CD8-positive, alpha-beta memory T cell (primary cell): Measurements from ENCODE around the gene ZFC3H1. TPM values are rescaled to one million over a fixed set of nuclear protein-coding genes. Genes with fewer than 3 reads are reported as not detected.
"Not testable (repeated sequence)": the region's sequence is repeated elsewhere in the genome, so short reads cannot be mapped to it uniquely, and the experiment has no call there.

Source experiments
- CTCF ChIA-PET: fragments of 350-600 bp; sonication (Branson Sonifier 250); formaldehyde crosslinking; loops from one replicate; lab custom pipeline; 2021; ENCODE audit warnings: antibody characterized with exemption; lab: Charles Lee
- POLR2A ChIA-PET: fragments of 350-600 bp; sonication (Branson Sonifier 250); formaldehyde crosslinking; loops from one replicate; lab custom pipeline; 2021; ENCODE audit warnings: antibody characterized with exemption; lab: Charles Lee
- DNase-seq, 5 donors: peaks; one replicate each; pipeline versions ENCODE4 v3.0.0 to v3.0.0-alpha.2; 2020 to 2022; ENCODE audit warnings: mixed read lengths in 1 of 5
- H3K27ac ChIP-seq: one replicate; pipeline ENCODE4 v1.7.0; 2013; ENCODE audit warnings: low read depth, mild to moderate bottlenecking, low read length, moderate library complexity
- H3K27me3 ChIP-seq: 2 replicates; pipeline ENCODE4 v1.7.0; 2013; ENCODE audit warnings: low read length, mild to moderate bottlenecking; ENCODE audit not compliant: insufficient read depth, poor library complexity, severe bottlenecking
- H3K36me3 ChIP-seq: 2 replicates; pipeline ENCODE4 v1.7.0; 2013; ENCODE audit warnings: mild to moderate bottlenecking, low read length, moderate library complexity; ENCODE audit not compliant: insufficient read depth
- H3K4me1 ChIP-seq: 2 replicates; pipeline ENCODE4 v1.7.0; 2013; ENCODE audit warnings: mild to moderate bottlenecking, low read length, moderate library complexity; ENCODE audit not compliant: insufficient read depth
- H3K4me3 ChIP-seq: 2 replicates; pipeline ENCODE4 v1.7.0; 2013; ENCODE audit warnings: mild to moderate bottlenecking, low read length
- H3K9me3 ChIP-seq: 2 replicates; pipeline ENCODE4 v1.7.0; 2013; ENCODE audit warnings: mild to moderate bottlenecking, low read length
- H3K27ac Mint-ChIP-seq, 8 donors: one replicate each; pipeline ENCODE4 v1.8.0; 2020 to 2021; ENCODE audit warnings: mixed read lengths in 8 of 8, mild to moderate bottlenecking in 6 of 8, inconsistent platforms in 3 of 8, moderate library complexity in 3 of 8
- H3K27me3 Mint-ChIP-seq, 2 donors: one replicate each; pipeline ENCODE4 v1.8.0; 2020 to 2021; ENCODE audit warnings: mixed read lengths in 2 of 2, mild to moderate bottlenecking in 1 of 2, moderate library complexity in 1 of 2
- H3K36me3 Mint-ChIP-seq, 3 donors: one replicate each; pipeline ENCODE4 v1.8.0; 2020 to 2021; ENCODE audit warnings: mixed read lengths in 3 of 3, inconsistent platforms in 1 of 3, mild to moderate bottlenecking in 1 of 3
- H3K4me1 Mint-ChIP-seq, 3 donors: one replicate each; pipeline ENCODE4 v1.8.0; 2020 to 2021; ENCODE audit warnings: mixed read lengths in 3 of 3, inconsistent platforms in 1 of 3, mild to moderate bottlenecking in 1 of 3
- H3K4me3 Mint-ChIP-seq, 7 donors: one replicate each; pipeline ENCODE4 v1.8.0; 2020 to 2021; ENCODE audit warnings: mixed read lengths in 7 of 7, mild to moderate bottlenecking in 6 of 7, moderate library complexity in 4 of 7, inconsistent platforms in 2 of 7
- H3K9me3 Mint-ChIP-seq, 5 donors: one replicate each; pipeline ENCODE4 v1.8.0; 2020 to 2022; ENCODE audit warnings: mixed read lengths in 5 of 5, mild to moderate bottlenecking in 3 of 5, moderate library complexity in 2 of 5, inconsistent platforms in 1 of 5
- polyA plus RNA-seq: library from polyadenylated mRNA; unstranded; fragments of 300-500 nt; fragmentation: Illumina TruSeq; gene quantifications from one replicate; pipeline ENCODE4 v1.2.3, GENCODE V29; 2021
- total RNA-seq, 2 experiments: library from RNA; stranded (reverse); gene quantifications; one replicate each; pipeline ENCODE4 v1.2.3, GENCODE V29; 2021

ZFC3H1 gene
- total and polyA plus RNA-seq, 3 experiments from 2014 or later = 27.9 to 42.6 (median 37.5) TPM

- no peaks in the 10 kb centered on the region for H3K4me1 ChIP-seq
- POLR2A ChIA-PET = no interaction called here
- H3K27ac Mint-ChIP-seq = no peak overlapping the region
- H3K27me3 Mint-ChIP-seq = peaks cover 11 to 51% of the 10 kb centered on the region in 2 donors
- H3K4me3 Mint-ChIP-seq = no peak overlapping the region
- H3K4me1 Mint-ChIP-seq = no peaks in the 10 kb centered on the region
- DNase-seq = no peak
- H3K36me3 Mint-ChIP-seq = peaks cover 0 to 2% (median 0%) of the 10 kb centered on the region in 3 donors
- H3K9me3 ChIP-seq = no peaks in the 10 kb centered on the region
- no peak overlapping the region for H3K4me3 ChIP-seq
- peaks cover 4% of the 10 kb centered on the region for H3K27me3 ChIP-seq
- CTCF ChIA-PET = no interaction called here
- no peak overlapping the region for H3K27ac ChIP-seq
- no peaks in the 10 kb centered on the region for H3K9me3 Mint-ChIP-seq
- no peaks in the 10 kb centered on the region for H3K36me3 ChIP-seq
These were observed 76.6 kb downstream of the ZFC3H1 start for GRCh38 chr12:71587012-71587411.

DNA sequence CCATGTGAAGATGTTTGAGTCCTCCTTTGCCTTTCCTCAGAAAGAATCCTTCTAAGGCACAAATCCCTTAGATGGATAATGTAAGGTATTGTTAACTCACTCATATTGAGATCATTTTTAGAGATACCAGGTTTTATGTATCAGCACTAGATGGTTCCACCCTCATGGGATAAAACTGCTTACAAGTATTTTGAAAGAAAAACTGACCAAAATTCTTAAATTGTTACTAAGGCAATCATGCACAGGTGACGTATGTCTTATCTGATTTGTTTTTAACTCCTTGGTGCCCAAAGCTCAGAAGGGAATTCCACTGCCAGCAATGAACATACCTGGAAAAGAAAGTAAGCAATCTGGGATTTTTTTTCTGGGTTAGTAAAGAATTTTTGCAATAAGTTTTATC lies 78.4 kb downstream of the ZFC3H1 start:
- Mint-ChIP-seq H3K36me3 (peaks cover 0 to 2% (median 0%) of the 10 kb centered on the region in 3 donors), H3K4me1 (no peaks in the 10 kb centered on the region), H3K27me3 (peaks cover 4 to 46% of the 10 kb centered on the region in 2 donors), H3K4me3 (no peak overlapping the region), H3K27ac (no peak overlapping the region), H3K9me3 (no peaks in the 10 kb centered on the region)
- POLR2A ChIA-PET = no interaction called here
- no peak overlapping the region for H3K27ac ChIP-seq
- no peak overlapping the region for H3K4me3 ChIP-seq
- H3K27me3 ChIP-seq = peaks cover 4% of the 10 kb centered on the region
- no peaks in the 10 kb centered on the region for H3K4me1 ChIP-seq
- no peaks in the 10 kb centered on the region for H3K9me3 ChIP-seq
- H3K36me3 ChIP-seq = no peaks in the 10 kb centered on the region
- CTCF ChIA-PET = no interaction called here
- no peak for DNase-seq

- no peaks in the 10 kb centered on the region for H3K9me3 ChIP-seq
- no peaks in the 10 kb centered on the region for H3K36me3 ChIP-seq
- Mint-ChIP-seq H3K27me3 (peaks cover 3 to 41% of the 10 kb centered on the region in 2 donors), H3K4me3 (no peak overlapping the region), H3K4me1 (no peaks in the 10 kb centered on the region), H3K36me3 (peaks cover 0 to 2% (median 0%) of the 10 kb centered on the region in 3 donors), H3K27ac (no peak overlapping the region), H3K9me3 (no peaks in the 10 kb centered on the region)
- ChIA-PET POLR2A (no interaction called here), CTCF (no interaction called here)
- H3K27me3 ChIP-seq = peaks cover 4% of the 10 kb centered on the region
- no peak for DNase-seq
- no peaks in the 10 kb centered on the region for H3K4me1 ChIP-seq
- no peak overlapping the region for H3K27ac ChIP-seq
- H3K4me3 ChIP-seq = no peak overlapping the region
These were observed 79.3 kb downstream of the ZFC3H1 start for GRCh38 chr12:71584356-71584755.

GRCh38 chr12:71582925-71583324 lies 80.7 kb downstream of the ZFC3H1 start:
- Histone ChIP-seq H3K36me3 (no peaks in the 10 kb centered on the region), H3K27ac (no peak overlapping the region), H3K9me3 (no peaks in the 10 kb centered on the region), H3K4me1 (no peaks in the 10 kb centered on the region), H3K4me3 (no peak overlapping the region), H3K27me3 (peaks cover 4% of the 10 kb centered on the region)
- Mint-ChIP-seq H3K36me3 (peaks cover 0 to 2% (median 0%) of the 10 kb centered on the region in 3 donors), H3K4me3 (no peak overlapping the region), H3K9me3 (no peaks in the 10 kb centered on the region), H3K27me3 (peaks cover 3 to 33% of the 10 kb centered on the region in 2 donors), H3K27ac (no peak overlapping the region), H3K4me1 (no peaks in the 10 kb centered on the region)
- DNase-seq = no peak
- CTCF ChIA-PET = no interaction called here
- POLR2A ChIA-PET = no interaction called here

- no peaks in the 10 kb centered on the region for H3K4me1 Mint-ChIP-seq
- DNase-seq = no peak
- peaks cover 0 to 2% (median 0%) of the 10 kb centered on the region in 3 donors for H3K36me3 Mint-ChIP-seq
- H3K27me3 Mint-ChIP-seq = peaks cover 4 to 24% of the 10 kb centered on the region in 2 donors
- no peak overlapping the region for H3K27ac ChIP-seq
- no peaks in the 10 kb centered on the region for H3K4me1 ChIP-seq
- no peak overlapping the region for H3K4me3 ChIP-seq
- POLR2A ChIA-PET = no interaction called here
- CTCF ChIA-PET = no interaction called here
- H3K4me3 Mint-ChIP-seq = no peak overlapping the region
- no peaks in the 10 kb centered on the region for H3K36me3 ChIP-seq
- no peaks in the 10 kb centered on the region for H3K9me3 ChIP-seq
- peaks cover 4% of the 10 kb centered on the region for H3K27me3 ChIP-seq
- peak overlapping the region in 2 of 8 donors; percentile 22 to 54 for H3K27ac Mint-ChIP-seq
- no peaks in the 10 kb centered on the region for H3K9me3 Mint-ChIP-seq
These were observed 82.4 kb downstream of the ZFC3H1 start for GRCh38 chr12:71581206-71581605.

- Mint-ChIP-seq H3K4me1 (no peaks in the 10 kb centered on the region), H3K4me3 (no peak overlapping the region), H3K27ac (no peak overlapping the region), H3K27me3 (peaks cover 8 to 21% of the 10 kb centered on the region in 2 donors), H3K9me3 (peaks cover 0 to 2% (median 0%) of the 10 kb centered on the region in 5 donors), H3K36me3 (no peaks in the 10 kb centered on the region)
- H3K27ac ChIP-seq = no peak overlapping the region
- DNase-seq = no peak
- H3K4me3 ChIP-seq = no peak overlapping the region
- H3K9me3 ChIP-seq = no peaks in the 10 kb centered on the region
- CTCF ChIA-PET = no interaction called here
- no peaks in the 10 kb centered on the region for H3K36me3 ChIP-seq
- no peaks in the 10 kb centered on the region for H3K4me1 ChIP-seq
- POLR2A ChIA-PET = no interaction called here
- H3K27me3 ChIP-seq = peaks cover 4% of the 10 kb centered on the region
These were observed 84.9 kb downstream of the ZFC3H1 start for GRCh38 chr12:71578694-71579258.

- Mint-ChIP-seq H3K36me3 (no peaks in the 10 kb centered on the region), H3K27ac (no peak overlapping the region), H3K4me1 (no peaks in the 10 kb centered on the region), H3K27me3 (peaks cover 6 to 18% of the 10 kb centered on the region in 2 donors), H3K9me3 (peaks cover 0 to 2% (median 0%) of the 10 kb centered on the region in 5 donors), H3K4me3 (no peak overlapping the region)
- no peak overlapping the region for H3K27ac ChIP-seq
- H3K27me3 ChIP-seq = no peaks in the 10 kb centered on the region
- no peaks in the 10 kb centered on the region for H3K36me3 ChIP-seq
- H3K4me3 ChIP-seq = no peak overlapping the region
- H3K9me3 ChIP-seq = no peaks in the 10 kb centered on the region
- ChIA-PET POLR2A (no interaction called here), CTCF (no interaction called here)
- DNase-seq = no peak
- H3K4me1 ChIP-seq = no peaks in the 10 kb centered on the region
These were observed 87.2 kb downstream of the ZFC3H1 start for GRCh38 chr12:71576496-71576895.

DNA sequence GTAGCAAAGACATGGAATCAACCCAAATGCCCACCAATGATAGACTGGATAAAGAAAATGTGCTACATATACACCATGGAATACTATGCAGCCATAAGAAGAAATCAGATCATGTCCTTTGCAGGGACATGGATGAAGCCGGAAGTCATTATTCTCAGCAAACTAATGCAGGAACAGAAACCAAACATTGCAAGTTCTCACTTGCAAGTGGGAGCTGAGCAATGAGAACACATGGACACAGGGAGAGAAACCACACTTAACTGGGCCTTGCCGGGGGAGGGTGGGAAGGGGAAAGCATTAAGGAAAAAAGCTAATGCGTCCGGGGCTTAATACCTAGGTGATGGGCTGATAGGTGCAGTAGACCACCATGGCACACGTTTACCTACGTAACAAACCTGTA lies 93.8 kb downstream of the ZFC3H1 start:
- POLR2A ChIA-PET, H3K9me3 ChIP-seq, H3K4me1 ChIP-seq, H3K27me3 ChIP-seq, H3K36me3 ChIP-seq, DNase-seq, H3K4me3 ChIP-seq, H3K27ac Mint-ChIP-seq, H3K36me3 Mint-ChIP-seq, H3K4me1 Mint-ChIP-seq, H3K27ac ChIP-seq, CTCF ChIA-PET, H3K4me3 Mint-ChIP-seq, H3K9me3 Mint-ChIP-seq: not testable (repeated sequence)
- H3K27me3 Mint-ChIP-seq = peaks cover 13 to 43% of the 10 kb centered on the region in 2 donors
